Renal cortex interstitium (tissue), 15 donors: Measurements from ENCODE around the gene LIFR. TPM values are rescaled to one million over a fixed set of nuclear protein-coding genes. Genes with fewer than 3 reads are reported as not detected.
"Not testable (repeated sequence)": the region's sequence is repeated elsewhere in the genome, so short reads cannot be mapped to it uniquely, and the experiment has no call there.

Experiments
- DNase-seq, 11 donors: peaks; one replicate each; pipeline ENCODE4 v3.0.0-alpha.2; 2013; ENCODE audit warnings: low read depth in 9 of 11, low spot score in 4 of 11; ENCODE audit errors: extremely low read depth in 1 of 11
- long read RNA-seq, 16 experiments: transcript quantifications; one replicate each; lab custom pipeline, GENCODE V29; 2026
- polyA plus RNA-seq, 3 donors: library from polyadenylated mRNA; unstranded; fragments of 120-200 nt; gene quantifications; one replicate each; pipeline ENCODE4 v1.2.1, GENCODE V29; 2013; ENCODE audit not compliant: insufficient read length in 3 of 3

The LIFR gene, protein sequence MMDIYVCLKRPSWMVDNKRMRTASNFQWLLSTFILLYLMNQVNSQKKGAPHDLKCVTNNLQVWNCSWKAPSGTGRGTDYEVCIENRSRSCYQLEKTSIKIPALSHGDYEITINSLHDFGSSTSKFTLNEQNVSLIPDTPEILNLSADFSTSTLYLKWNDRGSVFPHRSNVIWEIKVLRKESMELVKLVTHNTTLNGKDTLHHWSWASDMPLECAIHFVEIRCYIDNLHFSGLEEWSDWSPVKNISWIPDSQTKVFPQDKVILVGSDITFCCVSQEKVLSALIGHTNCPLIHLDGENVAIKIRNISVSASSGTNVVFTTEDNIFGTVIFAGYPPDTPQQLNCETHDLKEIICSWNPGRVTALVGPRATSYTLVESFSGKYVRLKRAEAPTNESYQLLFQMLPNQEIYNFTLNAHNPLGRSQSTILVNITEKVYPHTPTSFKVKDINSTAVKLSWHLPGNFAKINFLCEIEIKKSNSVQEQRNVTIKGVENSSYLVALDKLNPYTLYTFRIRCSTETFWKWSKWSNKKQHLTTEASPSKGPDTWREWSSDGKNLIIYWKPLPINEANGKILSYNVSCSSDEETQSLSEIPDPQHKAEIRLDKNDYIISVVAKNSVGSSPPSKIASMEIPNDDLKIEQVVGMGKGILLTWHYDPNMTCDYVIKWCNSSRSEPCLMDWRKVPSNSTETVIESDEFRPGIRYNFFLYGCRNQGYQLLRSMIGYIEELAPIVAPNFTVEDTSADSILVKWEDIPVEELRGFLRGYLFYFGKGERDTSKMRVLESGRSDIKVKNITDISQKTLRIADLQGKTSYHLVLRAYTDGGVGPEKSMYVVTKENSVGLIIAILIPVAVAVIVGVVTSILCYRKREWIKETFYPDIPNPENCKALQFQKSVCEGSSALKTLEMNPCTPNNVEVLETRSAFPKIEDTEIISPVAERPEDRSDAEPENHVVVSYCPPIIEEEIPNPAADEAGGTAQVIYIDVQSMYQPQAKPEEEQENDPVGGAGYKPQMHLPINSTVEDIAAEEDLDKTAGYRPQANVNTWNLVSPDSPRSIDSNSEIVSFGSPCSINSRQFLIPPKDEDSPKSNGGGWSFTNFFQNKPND
- 10 to 100 TPM; 74.6 to 96.9 (median 82.8) TPM for polyA plus RNA-seq
- long read RNA-seq, donor 1, full-length matches to known transcripts: 3 of 3 reads
- long read RNA-seq, donor 1, partial matches to known transcripts: 0 of 3 reads
- long read RNA-seq, donor 1, other reads (novel, unspliced or antisense): 0 of 3 reads
- long read RNA-seq, donor 2, full-length matches to known transcripts: 4 of 10 reads
- long read RNA-seq, donor 2, partial matches to known transcripts: 6 of 10 reads
- long read RNA-seq, donor 2, other reads (novel, unspliced or antisense): 0 of 10 reads
- long read RNA-seq, donor 3, full-length matches to known transcripts: 10 of 15 reads
- long read RNA-seq, donor 3, partial matches to known transcripts: 5 of 15 reads
- long read RNA-seq, donor 3, other reads (novel, unspliced or antisense): 0 of 15 reads
- long read RNA-seq, donor 4, full-length matches to known transcripts: 3 of 3 reads
- long read RNA-seq, donor 4, partial matches to known transcripts: 0 of 3 reads
- long read RNA-seq, donor 4, other reads (novel, unspliced or antisense): 0 of 3 reads
- long read RNA-seq, donor 5: 0 reads
- long read RNA-seq, donor 6, full-length matches to known transcripts: 5 of 10 reads
- long read RNA-seq, donor 6, partial matches to known transcripts: 5 of 10 reads
- long read RNA-seq, donor 6, other reads (novel, unspliced or antisense): 0 of 10 reads
- long read RNA-seq, donor 7, full-length matches to known transcripts: 2 of 2 reads
- long read RNA-seq, donor 7, partial matches to known transcripts: 0 of 2 reads
- long read RNA-seq, donor 7, other reads (novel, unspliced or antisense): 0 of 2 reads
- long read RNA-seq, donor 8: 0 reads
- long read RNA-seq, donor 9, full-length matches to known transcripts: 3 of 3 reads
- long read RNA-seq, donor 9, partial matches to known transcripts: 0 of 3 reads
- long read RNA-seq, donor 9, other reads (novel, unspliced or antisense): 0 of 3 reads
- long read RNA-seq, donor 10, full-length matches to known transcripts: 2 of 2 reads
- long read RNA-seq, donor 10, partial matches to known transcripts: 0 of 2 reads
- long read RNA-seq, donor 10, other reads (novel, unspliced or antisense): 0 of 2 reads
- long read RNA-seq, donor 11, full-length matches to known transcripts: 5 of 5 reads
- long read RNA-seq, donor 11, partial matches to known transcripts: 0 of 5 reads
- long read RNA-seq, donor 11, other reads (novel, unspliced or antisense): 0 of 5 reads
- long read RNA-seq, donor 12, full-length matches to known transcripts: 2 of 2 reads
- long read RNA-seq, donor 12, partial matches to known transcripts: 0 of 2 reads
- long read RNA-seq, donor 12, other reads (novel, unspliced or antisense): 0 of 2 reads
- long read RNA-seq, donor 13: 0 reads
- long read RNA-seq, donor 14, full-length matches to known transcripts: 3 of 3 reads
- long read RNA-seq, donor 14, partial matches to known transcripts: 0 of 3 reads
- long read RNA-seq, donor 14, other reads (novel, unspliced or antisense): 0 of 3 reads
- long read RNA-seq, donor 15, full-length matches to known transcripts: 3 of 3 reads
- long read RNA-seq, donor 15, partial matches to known transcripts: 0 of 3 reads
- long read RNA-seq, donor 15, other reads (novel, unspliced or antisense): 0 of 3 reads
- long read RNA-seq, donor 16, full-length matches to known transcripts: 12 of 39 reads
- long read RNA-seq, donor 16, partial matches to known transcripts: 27 of 39 reads
- long read RNA-seq, donor 16, other reads (novel, unspliced or antisense): 0 of 39 reads

DNA sequence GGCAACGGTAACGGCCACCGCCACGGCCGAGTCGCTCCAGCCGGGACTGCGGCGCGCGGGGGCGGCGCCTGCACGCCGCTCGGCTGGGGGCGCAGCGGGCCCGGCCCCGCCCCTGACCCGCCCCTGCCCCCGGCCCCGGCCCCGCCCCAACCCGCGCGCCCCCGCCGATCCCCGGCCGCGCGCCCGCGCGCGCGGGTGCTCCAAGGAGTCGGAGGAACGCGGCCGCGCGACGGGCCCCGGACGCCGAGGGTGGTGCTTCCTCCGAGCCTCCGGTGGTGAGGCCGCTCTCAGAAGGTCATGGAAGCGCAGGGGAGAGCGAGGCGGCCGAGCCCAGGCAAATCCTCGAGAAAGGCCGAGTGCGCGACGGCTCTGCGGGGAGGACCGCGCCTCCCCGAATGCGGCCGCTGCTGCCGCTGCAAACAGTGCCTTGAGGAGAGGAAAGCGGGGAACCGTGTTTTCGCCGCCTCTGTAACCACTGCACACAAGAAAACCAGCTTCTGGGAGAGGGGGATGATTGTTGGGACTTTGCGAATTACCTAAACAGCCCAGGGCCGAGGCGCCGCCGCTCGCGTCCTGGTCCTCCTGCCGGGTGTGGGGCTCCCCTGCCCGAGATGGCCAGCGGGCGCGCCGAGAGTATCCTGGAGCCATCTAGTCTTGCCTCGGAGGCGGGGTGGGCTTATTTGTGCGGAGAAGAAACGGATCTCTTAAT lies at the start of gene LIFR:
Gene LIFR, minus strand, starts transcription at position 48 of the 709 bp plus-strand sequence. CDS start 25,999 bp downstream, outside the sequence.
- peak in 7 of 11 donors; percentile 55 to 84 (median 82) for DNase-seq

DNA sequence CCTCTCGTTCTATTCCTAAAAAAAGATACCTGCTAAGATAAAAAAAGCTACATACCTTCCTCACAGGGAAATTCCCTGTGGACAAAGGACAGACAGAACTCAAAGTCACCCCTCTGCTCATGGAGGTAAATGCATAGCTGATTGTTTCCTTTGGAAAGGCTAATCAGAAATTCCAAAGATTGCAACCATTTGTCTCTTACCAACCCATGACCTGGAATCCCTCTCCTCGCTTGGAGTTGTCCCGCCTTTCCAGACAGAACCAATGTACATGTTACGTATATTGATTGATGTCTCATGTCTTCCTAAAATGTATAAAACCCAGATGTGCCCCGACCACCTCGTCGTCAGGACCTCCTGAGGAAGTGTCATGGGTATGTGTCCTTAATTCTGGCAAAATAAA lies 49.2 kb upstream of the LIFR start:
- no peak for DNase-seq

DNA sequence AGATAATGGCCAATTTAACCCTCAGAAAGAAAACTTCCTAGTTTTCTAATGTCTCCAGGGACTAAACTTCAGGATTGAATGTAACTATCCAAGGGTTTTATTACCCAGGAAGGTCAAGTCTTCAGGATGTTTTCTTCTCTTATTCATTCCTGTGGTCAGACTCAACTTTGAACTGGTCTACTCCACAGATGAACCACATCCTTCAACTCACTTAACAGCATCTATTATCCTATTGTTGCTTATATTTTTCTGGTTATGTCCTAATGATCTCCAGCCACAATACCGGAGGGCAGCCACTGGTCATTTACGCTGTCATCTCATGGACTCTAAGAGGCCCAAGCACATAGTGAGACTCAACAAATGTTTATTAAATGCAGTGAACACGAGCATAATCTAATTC lies 47.2 kb upstream of the LIFR start:
- no peak for DNase-seq

DNA sequence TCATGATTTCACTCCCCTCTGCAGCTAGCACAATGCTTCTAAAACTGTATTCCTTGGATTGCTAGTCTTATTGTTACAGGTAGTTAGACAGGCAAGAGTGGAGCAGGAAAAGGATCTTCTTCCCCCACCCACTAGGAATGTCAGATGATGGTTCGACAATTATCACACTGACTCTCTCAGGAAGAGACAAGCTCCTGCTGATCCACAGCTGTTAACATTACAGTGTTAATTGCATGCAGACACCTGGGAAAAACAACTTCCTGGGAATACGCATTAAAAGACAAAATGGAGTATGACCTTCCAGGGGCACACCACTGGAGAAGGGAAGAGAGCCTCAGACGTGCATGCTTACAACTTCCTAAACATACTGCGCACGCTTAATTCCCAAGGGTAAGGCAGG lies 46.2 kb upstream of the LIFR start:
- DNase-seq: no peak

DNA sequence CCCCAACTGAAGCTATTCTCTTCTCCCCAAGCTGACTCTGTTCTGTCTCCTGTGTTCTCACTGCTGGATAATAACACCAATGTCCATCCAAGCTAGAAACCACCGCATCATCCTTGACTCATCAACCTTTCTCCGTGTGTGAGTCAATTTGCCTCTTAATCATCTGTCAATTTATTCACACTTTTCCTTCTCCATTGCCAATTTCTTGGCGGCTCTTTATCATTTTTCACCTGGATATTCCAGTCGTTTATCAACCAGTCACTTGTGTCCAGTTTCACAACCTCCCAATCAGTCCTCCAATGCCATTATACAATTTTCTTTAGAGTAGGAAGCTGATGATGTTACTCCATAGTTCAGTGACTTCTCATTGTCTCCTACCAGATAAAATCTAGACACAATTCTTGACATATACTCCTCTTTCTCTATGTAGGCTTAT lies 45.4 kb upstream of the LIFR start:
- DNase-seq: no peak

DNA sequence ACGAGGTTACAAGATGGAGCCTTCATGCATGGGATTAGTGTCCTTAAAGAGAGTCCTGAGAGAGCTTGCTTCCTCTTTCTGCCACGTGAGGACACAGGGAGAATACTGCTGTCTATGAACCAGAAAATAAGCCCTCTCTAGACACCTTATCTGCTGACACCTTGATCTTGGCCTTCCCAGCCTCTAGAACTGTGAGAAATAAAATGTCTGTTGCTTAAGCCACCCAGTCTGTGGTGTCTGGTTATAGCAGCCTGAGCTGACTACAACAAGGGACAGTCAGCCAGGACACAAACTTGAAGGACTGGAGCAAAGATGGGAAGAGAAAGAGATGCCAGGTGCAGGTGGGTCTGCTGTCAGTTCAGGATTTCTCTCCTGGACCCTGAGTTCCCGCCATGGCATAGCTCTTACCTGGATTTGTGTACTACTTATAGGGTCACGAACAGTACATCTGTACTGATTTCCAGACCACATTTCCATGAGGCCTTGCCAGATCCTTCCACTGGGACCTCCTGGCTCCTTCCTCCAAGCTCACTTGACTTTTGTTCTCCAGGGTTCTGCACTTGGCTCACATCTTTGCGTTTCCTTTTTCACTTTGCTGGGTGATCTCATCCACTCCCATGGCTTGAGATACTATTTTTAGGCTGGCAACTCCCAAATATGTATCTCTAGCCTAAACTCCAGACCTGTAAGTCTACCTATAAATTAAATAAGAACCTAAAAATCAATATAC lies 44.9 kb upstream of the LIFR start:
- DNase-seq: no peak

DNA sequence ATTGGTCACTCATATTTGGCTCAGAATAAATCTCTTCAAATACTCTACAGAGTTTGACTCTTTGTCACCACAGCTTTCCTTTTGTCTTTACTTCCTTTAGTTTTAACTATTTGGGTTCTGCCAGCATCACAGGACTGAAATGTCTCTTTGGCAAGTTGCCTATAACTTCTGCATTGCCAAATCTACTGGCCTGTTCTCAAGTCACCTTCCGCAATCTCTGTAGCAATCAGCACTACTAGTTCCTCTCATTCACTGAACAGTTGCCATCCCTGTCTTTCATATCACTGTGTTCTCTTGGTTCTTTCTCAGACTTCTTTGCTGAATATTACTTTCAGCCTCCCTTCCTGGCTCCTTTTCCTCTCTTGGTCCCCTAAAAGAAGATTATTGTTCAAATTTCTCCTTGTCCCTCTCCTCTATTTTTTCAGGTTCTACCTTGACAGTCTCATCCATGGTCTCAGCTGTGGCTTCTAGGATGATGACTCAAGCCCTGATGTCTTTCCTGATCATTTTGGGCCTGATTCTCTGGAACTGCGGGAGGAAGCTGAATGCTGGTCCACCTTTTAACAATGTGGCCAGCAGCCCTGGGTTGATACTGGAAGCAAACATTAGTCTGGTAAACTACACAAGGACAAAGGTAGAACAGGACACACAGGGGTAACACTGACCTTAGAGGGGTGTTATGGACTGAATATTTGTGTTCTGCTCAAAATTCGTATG lies 44.0 kb upstream of the LIFR start:
- DNase-seq: no peak

DNA sequence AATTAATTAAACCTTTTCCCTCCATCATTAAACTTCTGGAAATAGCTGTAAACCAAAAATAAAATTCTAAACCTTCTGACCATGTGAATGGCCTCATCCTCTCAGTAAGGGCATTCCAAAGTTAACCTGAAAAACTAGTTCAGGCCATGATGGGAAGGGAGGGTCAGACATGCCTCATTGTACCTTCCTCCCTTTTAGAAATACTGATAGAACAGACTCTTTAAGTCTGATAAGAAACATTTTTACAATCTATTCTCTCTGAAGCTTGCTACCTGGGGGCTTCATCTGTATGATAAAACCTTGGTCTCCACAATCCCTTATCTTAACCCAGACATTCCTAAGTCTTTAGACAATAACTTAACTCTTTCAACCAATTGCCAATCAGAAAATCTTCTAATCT lies 43.3 kb upstream of the LIFR start:
- not testable (repeated sequence) for DNase-seq

DNA sequence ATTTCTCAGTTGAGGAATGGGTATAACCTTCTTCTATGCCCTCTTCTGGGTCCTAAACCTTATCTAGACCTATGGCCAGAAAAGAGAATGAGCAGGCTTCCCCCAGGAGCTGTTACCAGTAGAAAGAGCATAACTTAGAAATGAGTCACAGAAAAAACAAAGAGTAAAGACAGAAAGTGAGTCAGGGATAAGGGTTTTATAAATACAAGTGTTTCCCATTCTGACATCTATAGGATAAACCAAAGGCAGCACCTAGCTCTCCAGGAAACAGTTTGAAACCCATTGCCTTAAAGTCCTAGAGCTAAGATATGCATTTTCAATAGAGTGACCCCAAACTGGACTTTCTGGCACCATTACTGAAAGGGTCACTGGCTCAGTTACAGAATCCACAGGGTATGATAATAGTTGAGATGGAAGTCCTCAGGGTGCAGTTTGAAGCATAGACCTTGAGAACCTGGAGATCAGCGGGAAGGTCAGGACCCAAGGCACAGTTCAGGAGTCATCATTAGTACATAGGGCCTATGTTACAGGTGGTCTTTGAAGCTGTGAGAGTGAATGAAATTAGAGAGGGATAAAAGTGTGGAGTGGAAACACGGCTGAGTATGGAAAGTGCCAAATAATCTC lies 42.7 kb upstream of the LIFR start:
- no peak for DNase-seq

DNA sequence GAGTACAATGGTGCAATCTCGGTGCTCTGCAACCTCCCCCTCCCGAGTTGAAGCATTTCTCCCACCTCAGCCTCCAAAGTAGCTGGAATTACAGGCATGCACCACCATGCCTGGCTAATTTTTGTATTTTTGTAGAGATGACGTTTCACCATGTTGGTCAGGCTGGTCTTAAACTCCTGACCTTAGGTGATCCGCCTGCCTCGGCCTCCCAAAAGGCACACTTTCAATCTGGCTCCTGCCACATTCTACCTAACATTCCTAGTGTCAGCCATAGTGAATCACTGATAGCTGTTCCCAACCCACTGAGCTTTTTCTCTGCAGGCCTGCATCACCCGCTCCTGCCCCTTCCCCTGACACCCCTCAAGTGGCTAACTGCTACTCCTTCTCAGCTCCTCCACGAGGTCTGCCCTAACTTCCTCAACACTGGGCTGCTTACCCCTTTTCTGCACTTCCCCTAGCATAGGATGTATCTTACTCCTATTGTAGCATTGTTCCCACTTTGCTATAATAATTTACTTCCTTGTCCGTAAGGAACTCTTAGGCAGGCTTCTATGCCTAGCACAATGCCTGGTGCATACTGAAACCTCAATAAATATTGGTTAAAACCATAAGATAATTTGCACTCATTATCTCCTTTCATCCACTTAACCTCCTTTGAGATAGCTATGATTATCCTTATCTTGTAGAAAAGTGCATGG lies 42.0 kb upstream of the LIFR start:
- DNase-seq: no peak

DNA sequence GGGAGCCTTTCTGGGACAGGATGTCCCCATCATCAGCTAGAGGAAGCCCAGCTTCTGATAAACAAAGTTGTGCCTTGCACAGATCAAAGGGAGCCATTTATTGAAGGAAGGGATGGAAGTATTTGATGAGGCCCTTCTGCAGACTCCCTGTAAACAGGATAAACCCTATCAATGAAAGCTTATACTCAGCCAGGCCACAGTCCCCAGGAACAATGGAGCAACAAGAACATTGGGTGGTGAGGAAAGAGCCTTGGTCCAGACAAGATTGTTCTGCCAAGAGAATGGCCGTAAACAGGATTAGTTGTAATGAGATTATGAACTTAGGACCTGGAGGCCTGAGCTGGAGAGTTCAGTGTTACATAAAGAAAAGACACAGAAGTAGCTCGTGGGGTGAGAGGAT lies 40.5 kb upstream of the LIFR start:
- DNase-seq: no peak

DNA sequence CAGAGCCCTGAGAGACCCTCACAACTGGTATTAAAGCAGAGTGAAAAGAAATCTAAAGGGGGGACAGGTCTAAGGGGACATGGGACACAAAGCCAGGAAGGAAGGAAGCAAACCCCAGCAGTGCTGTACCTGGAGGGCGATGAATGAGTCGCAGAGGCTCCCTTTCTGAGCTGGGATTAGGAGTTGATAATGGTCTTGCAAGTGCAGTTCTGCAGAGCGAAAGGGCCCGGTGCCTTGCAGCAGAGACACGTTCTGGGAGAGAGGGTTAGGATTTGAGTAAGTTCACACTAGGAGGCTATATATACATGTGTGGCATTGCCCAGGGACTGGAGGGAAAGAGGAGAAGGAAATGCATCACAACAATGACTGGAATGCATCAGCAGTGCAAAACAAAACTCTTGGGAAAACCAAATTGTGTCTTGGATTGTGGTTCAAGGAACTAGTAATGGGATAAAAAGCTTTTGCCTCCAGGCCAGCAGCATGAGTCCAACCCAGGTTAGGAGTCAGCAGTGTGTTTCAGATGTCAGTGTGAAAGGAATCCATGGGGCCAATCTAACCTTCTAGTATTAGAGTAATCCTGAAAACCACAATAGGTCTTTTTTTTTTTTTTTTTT lies 38.8 kb upstream of the LIFR start:
- no peak for DNase-seq

DNA sequence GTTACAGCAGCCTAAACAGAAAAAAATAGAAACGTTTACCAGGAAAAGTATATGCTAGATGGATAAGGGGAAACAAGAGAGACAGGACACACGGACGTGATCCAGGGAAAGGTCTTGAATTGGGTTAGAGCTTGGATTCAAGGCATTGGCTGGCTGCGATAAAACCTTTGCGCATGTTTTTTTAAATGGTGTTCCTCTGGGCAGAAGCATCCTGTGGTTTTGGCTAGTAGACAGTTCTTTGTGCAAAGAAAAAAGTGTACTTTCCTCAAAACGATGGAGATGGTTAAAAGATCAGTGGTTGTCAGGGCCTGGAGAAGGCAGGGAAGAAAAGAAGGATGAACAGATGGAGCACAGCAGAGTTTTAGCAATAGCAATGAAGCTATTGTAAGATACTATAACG lies 37.5 kb upstream of the LIFR start:
- DNase-seq: no peak
